Endothelial cell of umbilical vein (primary cell): ENCODE measurements around the gene CNKSR3. TPM values are rescaled to one million over a fixed set of nuclear protein-coding genes. Genes with fewer than 3 reads are reported as not detected.

ENCODE experiments used
- BruUV-seq: library from RNA; stranded (reverse); fragments of 400-500 nt; replicated peaks from 2 replicates; lab custom pipeline; 2021; lab: Mats Ljungman, UMichigan
- CTCF ChIA-PET: fragments of 300-600, 350-600 bp; sonication (Branson Sonifier 250); formaldehyde crosslinking; loops from one replicate; lab custom pipeline; 2021; ENCODE audit warnings: antibody characterized with exemption, inconsistent platforms; lab: Charles Lee
- POLR2A ChIA-PET: fragments of 300-600, 350-600 bp; sonication (Branson Sonifier 250); formaldehyde crosslinking; loops from one replicate; lab custom pipeline; 2021; ENCODE audit warnings: antibody characterized with exemption, inconsistent platforms; lab: Charles Lee
- DNase-seq: peaks from one replicate; pipeline ENCODE4 v3.0.0-alpha.2; 2011; ENCODE audit warnings: low read depth, low spot score
- FAIRE-seq: peaks from 2 replicates; lab custom pipeline; 2011; peaks lifted over from hg19 to GRCh38; lab: Jason Lieb, UNC
- H2AFZ ChIP-seq: 2 replicates; pipeline ENCODE4 v1.6.0; 2012; ENCODE audit warnings: low read depth, low read length, control low read depth, inconsistent platforms
- H3K27ac ChIP-seq: 2 replicates; pipeline ENCODE4 v1.5.1; 2011; ENCODE audit warnings: low read depth, mild to moderate bottlenecking, control low read depth, low read length, moderate library complexity; ENCODE audit not compliant: insufficient read depth
- H3K27me3 ChIP-seq, 2 experiments: 2 replicates each; pipeline versions ENCODE4 v1.6.0 to v1.6.1; 2011; ENCODE audit warnings: low read length in 2 of 2, mixed read lengths in 1 of 2; ENCODE audit not compliant: control insufficient read depth in 2 of 2, insufficient read depth in 2 of 2
- H3K36me3 ChIP-seq, 2 experiments: 2 replicates in 1 of 2; 3 replicates in 1 of 2; pipeline ENCODE4 v1.5.1; 2011; ENCODE audit warnings: low read length in 2 of 2, mild to moderate bottlenecking in 1 of 2, moderate library complexity in 1 of 2; ENCODE audit not compliant: control insufficient read depth in 2 of 2, insufficient read depth in 2 of 2; ENCODE audit errors: extremely low read depth in 1 of 2
- H3K4me1 ChIP-seq: 3 replicates; pipeline ENCODE4 v1.5.1; 2011; ENCODE audit warnings: mild to moderate bottlenecking, low read length; ENCODE audit not compliant: control insufficient read depth, insufficient read depth; ENCODE audit errors: extremely low read depth
- H3K4me2 ChIP-seq: 2 replicates; pipeline ENCODE4 v1.6.1; 2011; ENCODE audit warnings: low read length, control low read depth, mixed read lengths; ENCODE audit not compliant: insufficient read depth
- H3K4me3 ChIP-seq, 3 experiments: fragments of 200-600 bp in 1 of 3; sonication (generic), shearing (Covaris generic) in 1 of 3; replicated peaks in 1 of 3; 2 replicates each; pipeline ENCODE4 v1.5.1; 2011 to 2016; ENCODE audit warnings: control low read depth in 3 of 3, low read length in 3 of 3, mild to moderate bottlenecking in 2 of 3, inconsistent platforms in 1 of 3, low read depth in 1 of 3, moderate library complexity in 1 of 3; ENCODE audit not compliant: insufficient read depth in 1 of 3
- H3K79me2 ChIP-seq: 2 replicates; pipeline ENCODE4 v1.6.0; 2012; ENCODE audit warnings: low read length, inconsistent platforms; ENCODE audit not compliant: control insufficient read depth, insufficient read depth
- H3K9ac ChIP-seq: replicated peaks from 2 replicates; pipeline ENCODE3; 2011; ENCODE audit warnings: low read length, control low read depth; ENCODE audit not compliant: insufficient read depth; ENCODE audit errors: extremely low read depth
- H3K9me1 ChIP-seq: replicated peaks from 3 replicates; pipeline ENCODE4 v1.6.0; 2011; ENCODE audit warnings: mild to moderate bottlenecking, low read length; ENCODE audit not compliant: control insufficient read depth, insufficient read depth; ENCODE audit errors: extremely low read depth
- H3K9me3 ChIP-seq: replicated peaks from 2 replicates; pipeline ENCODE4 v1.5.1; 2012; ENCODE audit warnings: low read length, inconsistent platforms; ENCODE audit not compliant: control insufficient read depth, insufficient read depth
- H4K20me1 ChIP-seq: replicated peaks from 2 replicates; pipeline ENCODE3; 2011; ENCODE audit warnings: mild to moderate bottlenecking, low read length; ENCODE audit not compliant: control insufficient read depth, insufficient read depth; ENCODE audit errors: extremely low read depth
- CTCF ChIP-seq, 2 donors: IDR thresholded peaks; 1 replicate in 1 of 2; 2 replicates in 1 of 2; pipeline ENCODE4 v1.5.1; 2011; ENCODE audit warnings: low read length in 2 of 2, mild to moderate bottlenecking in 2 of 2, moderate library complexity in 2 of 2, control low read depth in 1 of 2, inconsistent platforms in 1 of 2, low read depth in 1 of 2; ENCODE audit not compliant: insufficient read depth in 1 of 2; ENCODE audit errors: extremely low read depth in 1 of 2
- EZH2 ChIP-seq: IDR thresholded peaks from 2 replicates; pipeline ENCODE4 v1.6.1; 2012; ENCODE audit warnings: borderline replicate concordance, low read depth, mild to moderate bottlenecking, moderate library complexity, low read length, inconsistent platforms; ENCODE audit not compliant: severe bottlenecking
- FOS ChIP-seq: IDR thresholded peaks from 2 replicates; pipeline ENCODE4 v1.6.1; 2011; ENCODE audit warnings: mild to moderate bottlenecking, low read length, moderate library complexity, borderline replicate concordance; ENCODE audit not compliant: insufficient read depth
- GATA2 ChIP-seq: IDR thresholded peaks from 2 replicates; pipeline ENCODE4 v1.7.0; 2011; ENCODE audit warnings: low read depth, mild to moderate bottlenecking, moderate library complexity, mixed read lengths, low read length; ENCODE audit not compliant: insufficient read length, insufficient read depth
- JUN ChIP-seq: IDR thresholded peaks from 2 replicates; pipeline ENCODE4 v1.6.1; 2011; ENCODE audit warnings: borderline replicate concordance, low read depth; ENCODE audit not compliant: insufficient read length, insufficient read depth
- MYC ChIP-seq: IDR thresholded peaks from one replicate; pipeline ENCODE4 v1.6.1; 2011; ENCODE audit warnings: mild to moderate bottlenecking, low read depth, low read length
- POLR2A ChIP-seq: IDR thresholded peaks from 2 replicates; pipeline ENCODE4 v1.6.1; 2012; ENCODE audit warnings: low read depth, mild to moderate bottlenecking, control low read depth, low read length
- POLR2AphosphoS5 ChIP-seq: IDR thresholded peaks from 2 replicates; pipeline ENCODE4 v1.6.1; 2012; ENCODE audit warnings: low read depth, mild to moderate bottlenecking, control low read depth, low read length, moderate library complexity; ENCODE audit not compliant: insufficient read depth
- dilution Hi-C: fragments of 300-500 bp; cut with MboI; formaldehyde crosslinking; loops from one replicate; pipeline ENCODE4 v1.15.0; 2019; ENCODE audit warnings: low sequenced_read_pairs; ENCODE audit not compliant: extremely low pct_ligation_motif_present
- intact Hi-C: fragments of 100-400 bp; cut with micrococcal nuclease; formaldehyde crosslinking; loops from one replicate; pipeline ENCODE4 v1.10.0; 2022
- polyA plus RNA-seq, 4 experiments: library from polyadenylated mRNA; depleted of rRNA in 3 of 4; stranded (reverse) in 3 of 4; unstranded in 1 of 4; fragments of >200 nt; gene quantifications; 2 replicates each; pipeline versions ENCODE4 v1.2.1 to v1.2.3, GENCODE V29; 2011 to 2012; ENCODE audit warnings: missing spikeins in 1 of 4
- total RNA-seq: library from RNA; stranded (reverse); gene quantifications from 2 replicates; pipeline ENCODE4 v1.2.3, GENCODE V29; 2021
- TF ChIP-seq, protein P1 (sequence below): IDR thresholded peaks from 2 replicates; pipeline ENCODE4 v1.6.1; 2011; ENCODE audit not compliant: insufficient read depth, insufficient read length

CNKSR3 gene
- total and polyA plus RNA-seq, 2 donors (not counting 3 experiments of a cell fraction or from before 2014, with no cell fraction given): 2.3 to 15.6 TPM

DNA sequence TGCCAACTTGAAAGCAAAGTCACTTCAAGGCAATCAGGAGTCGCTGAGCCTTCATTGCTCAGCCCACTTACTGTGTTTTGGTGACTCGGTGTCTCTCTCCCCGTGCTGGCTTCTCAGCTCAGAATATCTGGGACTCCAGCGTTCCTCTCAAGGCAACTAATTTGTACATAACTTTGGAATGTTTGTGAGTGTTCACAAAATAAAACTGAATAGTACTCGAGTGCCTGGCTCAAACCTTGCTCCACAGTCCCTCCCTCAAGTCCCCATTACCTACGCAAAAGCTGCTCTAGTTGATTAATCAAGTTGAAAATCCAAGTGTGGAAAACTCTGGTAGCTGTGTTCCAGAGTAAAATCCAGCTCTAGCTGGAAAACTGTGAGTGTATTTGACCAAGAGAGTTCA is 162.5 kb downstream of the CNKSR3 start:
- POLR2A ChIA-PET: no interaction called here
- Histone ChIP-seq H3K79me2 (no peaks in the 10 kb centered on the region), H3K4me3 (no peak overlapping the region), H3K27me3 (no peaks in the 10 kb centered on the region), H3K4me1 (no peaks in the 10 kb centered on the region), H2AFZ (no peak overlapping the region), H3K9me1 (no peaks in the 10 kb centered on the region), H3K9ac (no peak overlapping the region), H3K4me2 (no peak overlapping the region), H3K36me3 (no peaks in the 10 kb centered on the region), H3K27ac (no peak overlapping the region), H3K9me3 (no peaks in the 10 kb centered on the region), H4K20me1 (no peaks in the 10 kb centered on the region)
- no peak for DNase-seq
- CTCF ChIA-PET: no interaction called here
- no TSS peak for BruUV-seq
- dilution Hi-C loops (no loop called here), intact Hi-C loops (no loop called here)
- FAIRE-seq: no peak
- TF ChIP-seq POLR2AphosphoS5: no peak
- no peak for TF ChIP-seq CTCF (IDR thresholded peaks at IDR 0.05; ENCODE audit: extremely low read depth in 1 of 2, insufficient read depth in 1 of 2, low read depth in 1 of 2, low read length in 2 of 2)
- TF ChIP-seq GATA2: no peak
- TF ChIP-seq FOS: no peak
- TF ChIP-seq EZH2: no peak
- no peak for TF ChIP-seq JUN
- TF ChIP-seq, protein P1, sequence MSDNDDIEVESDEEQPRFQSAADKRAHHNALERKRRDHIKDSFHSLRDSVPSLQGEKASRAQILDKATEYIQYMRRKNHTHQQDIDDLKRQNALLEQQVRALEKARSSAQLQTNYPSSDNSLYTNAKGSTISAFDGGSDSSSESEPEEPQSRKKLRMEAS: no peak
- no peak for TF ChIP-seq POLR2A
- no peak for TF ChIP-seq MYC
